Nephron progenitor cell (in vitro differentiated cells): ENCODE data around the gene NCAPG2.

Experiments used
- DNase-seq: peaks from one replicate; pipeline ENCODE4 v3.0.0; 2021
- H3K27ac Mint-ChIP-seq: 2 replicates; pipeline ENCODE4 v1.8.0; 2021; ENCODE audit warnings: mild to moderate bottlenecking, moderate library complexity, mixed read lengths
- H3K27me3 Mint-ChIP-seq: 2 replicates; pipeline ENCODE4 v1.8.0; 2021; ENCODE audit warnings: mild to moderate bottlenecking, low read depth, mixed read lengths; ENCODE audit not compliant: poor library complexity
- H3K36me3 Mint-ChIP-seq: 2 replicates; pipeline ENCODE4 v1.8.0; 2021; ENCODE audit warnings: low read depth, mixed read lengths
- H3K4me1 Mint-ChIP-seq: 2 replicates; pipeline ENCODE4 v1.8.0; 2021; ENCODE audit warnings: mixed read lengths
- H3K4me3 Mint-ChIP-seq: 2 replicates; pipeline ENCODE4 v1.8.0; 2021; ENCODE audit warnings: mild to moderate bottlenecking, moderate library complexity, mixed read lengths
- H3K9me3 Mint-ChIP-seq: 2 replicates; pipeline ENCODE4 v1.8.0; 2021; ENCODE audit warnings: mild to moderate bottlenecking, moderate library complexity, mixed read lengths
- TF ChIP-seq, protein P1 (sequence below): fragments of 200-600 bp; sonication (generic); IDR thresholded peaks from 2 replicates; pipeline ENCODE4 v1.5.0; 2021; ENCODE audit warnings: antibody characterized with exemption

NCAPG2 gene

DNA sequence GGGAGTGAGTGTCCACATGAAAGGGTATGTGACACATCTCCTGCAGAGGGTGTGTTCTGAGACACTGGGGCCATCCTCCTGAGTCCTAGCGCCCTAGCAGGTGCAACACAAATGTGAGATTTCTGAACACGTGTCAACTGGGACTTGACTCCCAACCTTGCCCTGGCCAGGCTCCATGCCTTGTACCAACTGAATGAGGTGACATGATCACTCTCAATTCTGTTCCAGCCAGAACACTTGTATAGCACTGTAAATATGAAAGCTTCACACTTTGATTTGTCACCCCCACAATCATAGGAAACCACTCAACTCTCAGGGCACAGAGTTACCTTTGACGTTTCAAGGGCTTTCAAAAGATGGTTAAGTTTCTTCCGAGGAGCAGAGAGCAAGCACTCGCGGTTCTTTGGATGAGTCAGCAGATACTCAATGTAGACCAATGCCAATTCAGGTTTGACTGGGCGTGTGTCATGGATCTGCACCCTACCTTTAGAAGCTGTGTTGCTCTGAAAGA is 48.6 kb downstream of the NCAPG2 start:
- no peak for DNase-seq
- no peak overlapping the region for H3K27ac Mint-ChIP-seq
- peaks cover 10% of the 10 kb centered on the region for H3K4me1 Mint-ChIP-seq
- peaks cover 40% of the 10 kb centered on the region for H3K36me3 Mint-ChIP-seq
- H3K27me3 Mint-ChIP-seq = no peaks in the 10 kb centered on the region
- TF ChIP-seq, protein P1, sequence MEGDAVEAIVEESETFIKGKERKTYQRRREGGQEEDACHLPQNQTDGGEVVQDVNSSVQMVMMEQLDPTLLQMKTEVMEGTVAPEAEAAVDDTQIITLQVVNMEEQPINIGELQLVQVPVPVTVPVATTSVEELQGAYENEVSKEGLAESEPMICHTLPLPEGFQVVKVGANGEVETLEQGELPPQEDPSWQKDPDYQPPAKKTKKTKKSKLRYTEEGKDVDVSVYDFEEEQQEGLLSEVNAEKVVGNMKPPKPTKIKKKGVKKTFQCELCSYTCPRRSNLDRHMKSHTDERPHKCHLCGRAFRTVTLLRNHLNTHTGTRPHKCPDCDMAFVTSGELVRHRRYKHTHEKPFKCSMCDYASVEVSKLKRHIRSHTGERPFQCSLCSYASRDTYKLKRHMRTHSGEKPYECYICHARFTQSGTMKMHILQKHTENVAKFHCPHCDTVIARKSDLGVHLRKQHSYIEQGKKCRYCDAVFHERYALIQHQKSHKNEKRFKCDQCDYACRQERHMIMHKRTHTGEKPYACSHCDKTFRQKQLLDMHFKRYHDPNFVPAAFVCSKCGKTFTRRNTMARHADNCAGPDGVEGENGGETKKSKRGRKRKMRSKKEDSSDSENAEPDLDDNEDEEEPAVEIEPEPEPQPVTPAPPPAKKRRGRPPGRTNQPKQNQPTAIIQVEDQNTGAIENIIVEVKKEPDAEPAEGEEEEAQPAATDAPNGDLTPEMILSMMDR = no peak
- H3K9me3 Mint-ChIP-seq = no peaks in the 10 kb centered on the region
- H3K4me3 Mint-ChIP-seq = no peak overlapping the region

DNA sequence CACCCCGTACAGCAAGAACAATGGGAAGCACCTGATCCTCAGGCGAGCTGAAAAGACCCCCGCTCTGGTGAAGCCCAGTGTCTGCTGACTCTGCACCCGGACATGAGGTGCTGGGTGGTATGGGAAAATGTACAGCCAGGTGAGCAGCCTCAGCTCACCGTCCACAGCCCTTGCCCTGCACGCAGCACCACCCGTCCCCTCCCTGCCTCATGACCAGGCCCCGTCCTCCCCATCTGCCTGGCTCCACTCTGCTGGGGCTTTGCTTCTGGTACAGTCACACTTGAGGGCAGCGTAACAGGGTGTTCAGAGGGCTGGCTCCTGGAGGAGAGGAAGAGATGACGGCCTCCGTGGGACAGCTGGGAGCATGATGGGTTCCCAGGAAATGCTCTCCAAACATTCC is 49.1 kb downstream of the NCAPG2 start:
- Mint-ChIP-seq H3K4me3 (no peak overlapping the region), H3K9me3 (no peaks in the 10 kb centered on the region), H3K4me1 (peaks cover 10% of the 10 kb centered on the region), H3K27me3 (no peaks in the 10 kb centered on the region), H3K36me3 (peaks cover 40% of the 10 kb centered on the region), H3K27ac (no peak overlapping the region)
- TF ChIP-seq, protein P1 = no peak
- no peak for DNase-seq

DNA sequence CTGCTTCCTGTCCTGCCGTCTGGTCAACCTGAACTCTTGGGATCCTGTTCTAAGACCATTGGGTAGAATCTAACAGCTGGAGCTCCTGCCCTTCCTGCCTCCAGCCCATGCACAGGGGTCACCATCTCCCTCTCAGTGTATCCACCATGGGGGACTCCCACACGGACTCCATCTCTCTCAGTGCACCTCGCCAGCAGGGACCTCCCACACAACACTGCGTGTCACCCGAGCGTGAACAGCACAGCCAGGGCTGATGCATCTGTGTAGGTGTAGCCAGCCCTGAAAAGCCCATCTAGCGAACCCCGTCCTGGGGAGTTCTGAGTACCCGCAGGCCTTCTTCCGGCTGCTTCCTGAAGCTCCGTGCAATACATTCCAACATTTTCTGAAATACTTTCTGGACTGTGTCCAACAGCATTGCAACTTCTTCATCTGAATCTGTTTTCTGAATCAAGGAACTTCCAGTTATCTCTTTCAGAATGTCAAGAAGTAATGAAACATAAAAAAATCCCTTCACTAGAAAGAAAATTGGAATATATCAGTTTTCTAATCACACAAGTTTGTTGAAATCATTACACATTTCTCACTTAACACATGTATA is 52.5 kb downstream of the NCAPG2 start:
- Mint-ChIP-seq H3K27me3 (no peaks in the 10 kb centered on the region), H3K4me3 (no peak overlapping the region), H3K27ac (peak overlapping the region; percentile 46), H3K4me1 (peaks cover 6% of the 10 kb centered on the region), H3K36me3 (peaks cover 61% of the 10 kb centered on the region), H3K9me3 (no peaks in the 10 kb centered on the region)
- TF ChIP-seq, protein P1 = no peak
- DNase-seq = peak; percentile 14

DNA sequence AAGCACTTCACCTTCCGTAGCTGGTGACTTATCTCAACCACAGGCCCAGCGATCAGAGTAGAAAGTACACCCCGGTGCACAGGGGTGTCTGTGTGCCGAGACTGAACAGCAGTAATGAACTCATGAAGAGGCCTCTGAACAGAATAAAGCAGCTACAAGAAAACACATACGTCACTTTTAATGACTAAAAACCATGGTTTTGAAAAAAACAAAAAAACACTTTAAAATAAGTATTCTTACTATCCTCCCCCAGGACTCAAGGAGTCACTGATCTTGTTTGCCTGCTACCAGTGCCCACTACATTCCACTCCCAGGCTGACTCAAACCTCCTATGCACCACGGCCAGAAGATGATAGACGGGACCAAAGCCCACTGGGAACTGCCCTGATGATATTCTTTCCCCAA is 53.8 kb downstream of the NCAPG2 start:
- no peaks in the 10 kb centered on the region for H3K9me3 Mint-ChIP-seq
- TF ChIP-seq, protein P1 = no peak
- H3K27ac Mint-ChIP-seq = peak overlapping the region; percentile 24
- peaks cover 6% of the 10 kb centered on the region for H3K4me1 Mint-ChIP-seq
- no peak for DNase-seq
- H3K36me3 Mint-ChIP-seq = peaks cover 60% of the 10 kb centered on the region
- no peak overlapping the region for H3K4me3 Mint-ChIP-seq
- H3K27me3 Mint-ChIP-seq = no peaks in the 10 kb centered on the region

DNA sequence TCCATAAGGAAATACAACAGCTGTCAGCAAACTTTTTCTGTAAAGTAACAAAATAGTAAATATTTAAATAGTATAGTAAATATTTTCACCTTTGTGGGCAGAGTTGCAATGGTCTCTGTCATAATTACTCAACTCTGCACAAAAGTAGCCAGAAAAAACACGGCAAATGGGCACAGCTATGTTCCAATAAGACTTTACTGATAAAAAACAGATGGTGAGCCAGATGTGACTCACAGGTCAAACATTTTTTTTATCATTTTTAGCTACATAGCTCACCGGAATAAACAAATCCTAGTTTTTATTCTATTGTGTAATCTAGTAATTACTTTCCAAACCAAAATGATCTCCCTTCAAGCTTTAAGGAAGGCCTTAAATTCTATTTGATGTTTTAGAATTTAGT is 55.3 kb downstream of the NCAPG2 start:
- H3K4me1 Mint-ChIP-seq = peaks cover 6% of the 10 kb centered on the region
- no peaks in the 10 kb centered on the region for H3K9me3 Mint-ChIP-seq
- no peak overlapping the region for H3K4me3 Mint-ChIP-seq
- no peak for DNase-seq
- H3K27ac Mint-ChIP-seq = no peak overlapping the region
- TF ChIP-seq, protein P1 = no peak
- H3K27me3 Mint-ChIP-seq = no peaks in the 10 kb centered on the region
- peaks cover 73% of the 10 kb centered on the region for H3K36me3 Mint-ChIP-seq

DNA sequence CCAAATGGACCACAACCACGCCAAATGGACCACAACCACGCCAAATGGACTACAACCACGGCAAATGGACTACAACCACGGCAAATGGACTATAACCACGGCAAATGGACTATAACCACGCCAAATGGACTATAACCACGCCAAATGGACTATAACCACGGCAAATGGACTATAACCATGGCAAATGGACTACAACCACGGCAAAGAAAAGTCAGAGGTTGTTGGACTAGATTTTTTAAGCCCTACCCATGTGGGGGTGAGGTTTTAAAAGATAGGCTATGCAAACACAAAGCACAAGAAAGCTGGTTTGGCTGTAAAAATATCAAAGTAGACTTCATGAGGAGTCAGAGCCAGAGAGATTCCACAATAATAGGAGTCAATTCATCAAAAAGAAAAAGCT is 55.8 kb downstream of the NCAPG2 start:
- H3K4me1 Mint-ChIP-seq = peaks cover 6% of the 10 kb centered on the region
- H3K36me3 Mint-ChIP-seq = peaks cover 77% of the 10 kb centered on the region
- no peak overlapping the region for H3K27ac Mint-ChIP-seq
- H3K9me3 Mint-ChIP-seq = no peaks in the 10 kb centered on the region
- H3K4me3 Mint-ChIP-seq = no peak overlapping the region
- TF ChIP-seq, protein P1 = no peak
- no peaks in the 10 kb centered on the region for H3K27me3 Mint-ChIP-seq
- no peak for DNase-seq
